ENCODE data around the gene FCAMR.

FCAMR gene

GRCh38 chr1:206958144-206958543, 12.1 kb downstream of the FCAMR start:
- H3K4me3 ChIP-seq (ENCODE audit: low read depth, low read length) = no peak overlapping the region

- H3K4me3 ChIP-seq (ENCODE audit: low read depth, low read length) = no peak overlapping the region
Measured at GRCh38 chr1:206957639-206958038, 12.6 kb downstream of the FCAMR start.

DNA sequence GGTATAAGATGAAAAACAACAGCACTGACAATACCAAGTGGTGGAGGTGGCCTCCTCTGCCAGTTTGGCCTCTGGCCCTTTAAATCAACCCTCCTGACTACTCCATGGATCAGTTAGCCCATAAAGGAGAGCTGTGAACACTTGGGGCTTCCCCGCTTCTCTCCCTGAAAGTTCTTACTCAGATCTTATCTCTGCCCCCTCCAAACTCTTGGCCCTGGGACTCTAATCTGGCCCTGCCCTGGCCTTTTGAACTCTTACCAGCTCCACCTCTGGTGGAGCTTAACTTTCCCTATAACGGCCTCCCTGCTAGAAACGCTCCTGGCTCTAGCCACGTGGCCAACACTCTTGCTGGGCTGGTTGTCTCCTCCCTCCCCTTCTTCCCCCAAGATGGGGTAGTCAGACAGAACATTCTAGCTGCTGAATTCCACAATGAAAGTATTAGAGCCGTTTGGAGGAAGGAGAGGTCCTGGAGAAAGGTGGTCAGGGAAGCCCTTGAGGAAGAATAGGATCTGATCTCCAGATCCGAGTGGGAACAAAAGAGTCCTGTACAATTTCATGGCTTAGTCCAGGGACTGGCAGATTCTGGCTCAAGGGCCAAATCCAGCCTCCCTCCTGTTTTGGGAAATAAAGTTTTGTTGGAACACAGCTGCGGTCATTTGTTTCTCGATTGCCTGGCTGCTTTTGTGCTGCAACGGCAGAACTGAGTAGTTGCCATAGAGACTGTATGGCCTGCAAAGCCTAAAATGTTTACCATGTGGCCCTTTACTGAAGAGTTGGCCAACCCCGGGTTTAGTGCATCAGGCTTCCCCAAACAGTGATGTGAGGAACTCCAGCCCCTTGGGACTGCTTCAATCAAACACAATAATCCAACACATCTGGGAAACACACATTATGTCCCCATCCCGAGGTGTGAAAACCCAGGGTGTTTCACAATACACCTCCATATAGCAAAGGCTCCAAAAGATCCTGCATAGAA, 14.5 kb downstream of the FCAMR start:
- H3K4me3 ChIP-seq (ENCODE audit: low read depth, low read length) = no peak overlapping the region

GRCh38 chr1:206954459-206955342, 15.6 kb downstream of the FCAMR start:
- H3K4me3 ChIP-seq (ENCODE audit: low read depth, low read length) = no peak overlapping the region

- no peak overlapping the region for H3K4me3 ChIP-seq (ENCODE audit: low read depth, low read length)
Measured at GRCh38 chr1:206953626-206954025, 16.6 kb downstream of the FCAMR start.

- no peak overlapping the region for H3K4me3 ChIP-seq (ENCODE audit: low read depth, low read length)
Measured at GRCh38 chr1:206953126-206953525, 17.1 kb downstream of the FCAMR start.

GRCh38 chr1:206952171-206952570, 18.1 kb downstream of the FCAMR start:
- H3K4me3 ChIP-seq (ENCODE audit: low read depth, low read length) = no peak overlapping the region

- H3K4me3 ChIP-seq (ENCODE audit: low read depth, low read length) = no peak overlapping the region
Measured at GRCh38 chr1:206951318-206952100, 18.8 kb downstream of the FCAMR start.

- no peak overlapping the region for H3K4me3 ChIP-seq (ENCODE audit: low read depth, low read length)
Measured at GRCh38 chr1:206949641-206950040, 20.6 kb downstream of the FCAMR start.

DNA sequence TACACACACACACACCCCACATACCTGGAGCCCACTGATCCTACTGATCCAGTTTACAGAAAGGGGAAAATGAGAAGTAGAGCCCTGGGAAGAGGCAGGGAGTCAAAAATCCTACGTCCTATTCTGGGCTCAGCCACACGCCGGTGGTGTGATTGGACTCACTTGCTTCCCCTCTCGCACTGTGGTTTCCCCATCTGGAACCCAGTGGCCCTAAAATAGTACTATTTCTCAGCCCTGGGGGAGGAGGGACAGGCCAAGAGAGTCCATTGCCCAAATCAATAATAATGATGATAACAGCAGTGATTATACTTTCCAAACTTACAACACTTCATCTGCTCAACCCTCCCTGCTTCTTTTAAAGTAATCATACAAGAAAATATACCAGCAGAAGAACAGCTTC, 21.1 kb downstream of the FCAMR start:
- H3K4me3 ChIP-seq (ENCODE audit: low read depth, low read length) = no peak overlapping the region

- H3K4me3 ChIP-seq (ENCODE audit: low read depth, low read length) = no peak overlapping the region
Measured at GRCh38 chr1:206947255-206947654, 23.0 kb downstream of the FCAMR start.

DNA sequence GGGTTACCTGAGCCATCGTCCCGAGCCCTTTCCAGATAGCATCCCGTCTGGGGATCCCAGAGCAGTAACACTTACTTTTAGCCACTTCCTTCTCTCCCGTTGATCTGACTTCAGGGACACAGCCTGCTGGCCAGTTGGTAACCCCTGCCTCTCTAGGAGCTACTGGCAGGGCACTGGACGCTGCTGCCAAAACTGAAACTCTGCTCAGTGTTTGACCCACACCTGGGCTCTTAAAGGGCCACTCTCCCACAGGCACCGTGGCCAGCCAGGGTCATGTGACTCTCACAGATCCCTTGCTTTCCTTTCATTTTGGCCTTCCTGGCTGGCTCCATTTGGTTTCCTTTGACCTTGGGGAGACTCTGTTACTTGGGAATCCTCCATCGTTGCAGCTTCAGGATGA, 24.0 kb downstream of the FCAMR start, which contains the start of gene PIGR:
Gene PIGR (minus strand): TSS at position 206 of the 400 bp plus-strand sequence. CDS start 5,935 bp downstream, outside the sequence.
- H3K4me3 ChIP-seq (ENCODE audit: low read depth, low read length) = no peak within 1 kb of the TSS

DNA sequence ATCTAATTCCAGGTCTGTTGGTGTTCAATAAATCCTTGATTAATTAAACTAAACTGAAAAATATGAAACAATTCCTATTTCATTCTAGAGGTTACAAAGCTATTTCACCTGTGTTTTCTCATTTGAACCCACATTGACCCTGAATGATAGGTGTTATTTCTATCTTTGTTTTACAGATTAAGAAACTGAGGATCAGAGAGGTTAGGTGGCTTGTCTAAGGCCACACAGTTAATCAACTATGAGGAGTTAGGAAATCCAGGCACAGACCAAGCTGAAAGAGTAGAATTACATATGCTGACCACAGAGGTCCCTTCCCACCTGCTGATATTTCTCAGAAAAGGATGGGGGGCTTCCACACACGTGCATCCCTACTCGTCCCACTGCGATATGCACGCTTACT, 24.5 kb downstream of the FCAMR start:
- no peak overlapping the region for H3K4me3 ChIP-seq (ENCODE audit: low read depth, low read length)

- no peak overlapping the region for H3K4me3 ChIP-seq (ENCODE audit: low read depth, low read length)
Measured at GRCh38 chr1:206944703-206945102, 25.6 kb downstream of the FCAMR start.

GRCh38 chr1:206941766-206942418, 28.4 kb downstream of the FCAMR start:
- no peak overlapping the region for H3K4me3 ChIP-seq (ENCODE audit: low read depth, low read length)

DNA sequence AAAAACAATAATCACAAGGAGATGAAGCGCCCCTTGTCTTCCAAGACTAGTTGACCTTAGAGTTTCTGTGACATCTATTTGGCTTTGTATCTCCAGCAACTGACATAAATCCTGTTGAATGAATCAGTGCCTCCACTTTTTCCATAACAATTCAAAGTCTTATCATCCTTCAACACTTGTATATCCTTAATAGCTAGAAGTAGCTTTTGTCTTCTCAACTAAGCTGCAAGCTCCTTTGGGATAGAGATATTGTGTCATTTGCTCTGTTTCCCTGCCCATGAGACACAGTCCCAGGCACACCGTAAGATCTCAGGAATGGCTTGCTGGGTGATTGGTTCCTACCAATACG, 29.7 kb downstream of the FCAMR start:
- H3K4me3 ChIP-seq (ENCODE audit: low read depth, low read length) = no peak overlapping the region

DNA sequence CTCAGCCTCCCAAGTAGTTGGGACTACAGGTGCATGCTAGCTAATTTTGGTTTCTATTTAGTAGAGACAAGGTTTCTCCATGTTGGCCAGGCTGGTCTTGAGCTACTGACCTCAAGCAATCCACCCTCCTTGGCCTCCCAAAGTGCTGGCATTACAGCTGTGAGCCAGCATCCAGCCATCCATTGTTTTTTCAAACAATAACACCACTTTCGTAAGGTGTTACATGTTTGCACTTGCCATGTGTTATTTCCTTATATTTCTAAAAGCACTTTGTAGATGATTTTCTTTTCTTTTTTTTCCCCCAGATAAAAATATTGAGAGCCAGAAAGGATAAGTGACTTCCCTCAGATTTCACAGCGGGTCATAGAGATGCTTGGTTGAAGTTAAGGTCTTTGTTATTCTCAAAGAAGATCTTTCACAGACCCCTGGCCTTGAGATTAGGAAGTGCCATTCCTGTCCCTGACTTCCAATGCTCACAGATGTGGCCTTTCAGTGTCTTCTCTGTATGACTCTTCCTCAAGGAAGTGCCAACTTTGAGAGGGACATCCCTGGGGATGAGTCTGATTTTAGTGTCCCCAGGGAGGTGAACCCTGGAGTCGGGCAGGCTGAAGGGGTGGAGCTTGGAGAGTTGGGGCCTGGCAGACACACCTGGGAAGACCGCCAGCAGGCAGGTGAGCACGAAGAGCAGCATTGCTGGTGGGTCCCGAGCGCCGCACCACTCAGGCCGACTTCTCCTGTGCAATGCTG, 30.2 kb downstream of the FCAMR start:
- no peak overlapping the region for H3K4me3 ChIP-seq (ENCODE audit: low read depth, low read length)

- H3K4me3 ChIP-seq (ENCODE audit: low read depth, low read length) = no peak overlapping the region
Measured at GRCh38 chr1:206939131-206939530, 31.1 kb downstream of the FCAMR start.

DNA sequence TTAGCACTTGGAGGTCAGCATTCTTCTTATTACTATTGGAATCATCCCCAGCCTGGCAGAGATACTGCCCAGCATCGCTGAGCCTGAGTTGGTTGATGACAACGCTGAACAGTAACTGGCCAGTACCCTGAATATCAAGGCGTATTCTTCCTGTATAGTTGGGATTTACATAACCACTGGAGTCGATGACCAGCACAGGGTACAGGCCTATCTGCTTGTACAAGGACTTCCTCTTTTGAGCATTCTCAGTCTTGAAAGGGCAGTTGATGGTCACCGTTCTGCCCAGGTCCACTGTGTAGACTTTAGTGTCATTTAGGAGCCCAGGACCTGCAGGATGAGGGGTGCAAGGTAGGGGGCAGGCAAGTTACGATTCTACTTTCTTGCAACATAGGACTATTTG, 32.8 kb downstream of the FCAMR start:
- no peak overlapping the region for H3K4me3 ChIP-seq (ENCODE audit: low read depth, low read length)

Measured in iPS-11a (cell line).